ENCODE results near the gene KDM4B.

The KDM4B gene

GRCh38 chr19:5003781-5004180, 34.9 kb downstream of the KDM4B start:
- Histone ChIP-seq H3K27me3 (ENCODE audit: insufficient read depth, poor library complexity, severe bottlenecking) (no peaks in the 10 kb centered on the region), H3K27ac (replicated peaks) (no peak overlapping the region), H3K4me3 (replicated peaks; ENCODE audit: insufficient read depth, low read length) (no peak overlapping the region)
- TF ChIP-seq SPI1 (IDR thresholded peaks at IDR 0.05; ENCODE audit: borderline replicate concordance, low read depth) (no peak), POLR2AphosphoS5 (IDR thresholded peaks at IDR 0.05; ENCODE audit: low read depth) (no peak), CTCF (IDR thresholded peaks at IDR 0.05; ENCODE audit: insufficient read depth, low read length) (no peak)
- DNase-seq (ENCODE audit: low read depth in 1 of 2, low spot score in 1 of 2), result no peak

GRCh38 chr19:5005096-5005495, 36.2 kb downstream of the KDM4B start:
- TF ChIP-seq SPI1 (IDR thresholded peaks at IDR 0.05; ENCODE audit: borderline replicate concordance, low read depth) (no peak), POLR2AphosphoS5 (IDR thresholded peaks at IDR 0.05; ENCODE audit: low read depth) (no peak), REST (IDR thresholded peaks at IDR 0.05; ENCODE audit: insufficient replicate concordance, low read depth) (no peak), CTCF (IDR thresholded peaks at IDR 0.05; ENCODE audit: insufficient read depth, low read length) (no peak), GABPA (IDR thresholded peaks at IDR 0.05; ENCODE audit: low read depth) (no peak)
- H3K27me3 ChIP-seq (ENCODE audit: insufficient read depth, poor library complexity, severe bottlenecking), result no peaks in the 10 kb centered on the region
- DNase-seq (ENCODE audit: low read depth in 1 of 2, low spot score in 1 of 2), result no peak
- H3K4me3 ChIP-seq (replicated peaks; ENCODE audit: insufficient read depth, low read length), result no peak overlapping the region
- no peak overlapping the region for H3K27ac ChIP-seq (replicated peaks)

- no peaks in the 10 kb centered on the region for H3K27me3 ChIP-seq (ENCODE audit: insufficient read depth, poor library complexity, severe bottlenecking)
- no peak for DNase-seq (ENCODE audit: low read depth in 1 of 2, low spot score in 1 of 2)
- TF ChIP-seq POLR2AphosphoS5 (IDR thresholded peaks at IDR 0.05; ENCODE audit: low read depth) (no peak), REST (IDR thresholded peaks at IDR 0.05; ENCODE audit: insufficient replicate concordance, low read depth) (no peak)
- H3K27ac ChIP-seq (replicated peaks), result no peak overlapping the region
- no peak overlapping the region for H3K4me3 ChIP-seq (replicated peaks; ENCODE audit: insufficient read depth, low read length)
Measured at GRCh38 chr19:5006201-5006600, 37.3 kb downstream of the KDM4B start.

GRCh38 chr19:5006821-5007220, 37.9 kb downstream of the KDM4B start:
- Histone ChIP-seq H3K27ac (replicated peaks) (no peak overlapping the region), H3K27me3 (ENCODE audit: insufficient read depth, poor library complexity, severe bottlenecking) (no peaks in the 10 kb centered on the region), H3K4me3 (replicated peaks; ENCODE audit: insufficient read depth, low read length) (no peak overlapping the region)
- TF ChIP-seq POLR2AphosphoS5 (IDR thresholded peaks at IDR 0.05; ENCODE audit: low read depth) (no peak), SPI1 (IDR thresholded peaks at IDR 0.05; ENCODE audit: borderline replicate concordance, low read depth) (no peak), REST (IDR thresholded peaks at IDR 0.05; ENCODE audit: insufficient replicate concordance, low read depth) (no peak), CTCF (IDR thresholded peaks at IDR 0.05; ENCODE audit: insufficient read depth, low read length) (no peak), GABPA (IDR thresholded peaks at IDR 0.05; ENCODE audit: low read depth) (no peak)
- no peak for DNase-seq (ENCODE audit: low read depth in 1 of 2, low spot score in 1 of 2)
